Lower leg skin (tissue), 4 donors: ENCODE results near the gene STAB1. TPM values are rescaled to one million over a fixed set of nuclear protein-coding genes. Genes with fewer than 3 reads are reported as not detected.

Experiments used
- DNase-seq, 2 donors: peaks; one replicate each; pipeline ENCODE4 v3.0.0-alpha.2; 2019; ENCODE audit warnings: low spot score in 2 of 2
- H3K4me3 ChIP-seq: fragments of 200-600 bp; sonication (generic); 2 replicates; pipeline ENCODE4 v1.5.1; 2017; ENCODE audit warnings: mild to moderate bottlenecking, low read depth; ENCODE audit not compliant: poor library complexity, severe bottlenecking
- CTCF ChIP-seq, 3 donors: fragments of 450-650 bp; IDR thresholded peaks; one replicate each; pipeline ENCODE4 v1.5.1; 2016; ENCODE audit warnings: antibody characterized with exemption in 3 of 3, mild to moderate bottlenecking in 3 of 3, moderate library complexity in 2 of 3
- POLR2A ChIP-seq, 2 donors: fragments of 450-650 bp; IDR thresholded peaks; one replicate each; pipeline ENCODE4 v1.6.1; 2016 to 2017; ENCODE audit warnings: antibody characterized with exemption in 2 of 2, mild to moderate bottlenecking in 1 of 2, moderate library complexity in 1 of 2
- WGBS, 2 donors: methylation state at CpG; one replicate each; pipeline ENCODE4 v1.1.5; 2018; 5-methylcytosine and 5-hydroxymethylcytosine counted together
- intact Hi-C: fragments of 100-400 bp; cut with DNase I; formaldehyde crosslinking; loops from one replicate; pipeline ENCODE4 v1.15.0; 2023; ENCODE audit warnings: low total_unique reads
- total RNA-seq, 4 donors: library from RNA; depleted of rRNA; stranded (reverse); fragments of >200 nt; gene quantifications; one replicate each; pipeline ENCODE4 v1.1.0, GENCODE V29; 2016

The STAB1 gene
- total RNA-seq, 4 donors from 2014 or later = 10.1 to 23.9 (median 12.1) TPM

GRCh38 chr3:52454250-52454937 lies 40.7 kb upstream of the STAB1 start:
- 43 to 49% methylated on average over 8 of the region's 8 CpGs for WGBS, 2 donors
- peak in 1 of 2 donors; percentile 88 for DNase-seq
- intact Hi-C loops = loop anchor here (10.0 kb wide), 1 partner anchor 230 kb away; the partner anchor contains the start of genes GNL3 and PBRM1
- no peak for TF ChIP-seq CTCF (IDR thresholded peaks at IDR 0.05)
- no peak for TF ChIP-seq POLR2A (IDR thresholded peaks at IDR 0.05)
- H3K4me3 ChIP-seq = no peak overlapping the region

- peak overlapping the region; percentile 19 for H3K4me3 ChIP-seq
- no peak for TF ChIP-seq POLR2A (IDR thresholded peaks at IDR 0.05)
- intact Hi-C loops = loop anchor here (10.0 kb wide), 1 partner anchor 230 kb away; the partner anchor contains the start of genes GNL3 and PBRM1
- DNase-seq = no peak
- 37 to 38% methylated on average over 11 of the region's 11 CpGs for WGBS, 2 donors
Measured at GRCh38 chr3:52454938-52455282, 40.2 kb upstream of the STAB1 start.

- DNase-seq = peak; percentile 84 to 98
- TF ChIP-seq CTCF (IDR thresholded peaks at IDR 0.05) (no peak), POLR2A (IDR thresholded peaks at IDR 0.05) (no peak)
- intact Hi-C loops = loop anchor here (10.0 kb wide), 1 partner anchor 229 kb away; the partner anchor contains the start of genes GNL3 and PBRM1
- 1% methylated on average over 30 to 50 of the region's 86 CpGs for WGBS, 2 donors
- H3K4me3 ChIP-seq = peak within 1 kb of the TSS; percentile 93
Measured at GRCh38 chr3:52455283-52456168, 39.6 kb upstream of the STAB1 start, which contains the start of gene NISCH. TSS of gene NISCH (plus strand) at chr3:52455604. CDS start at chr3:52455642, 38 bp downstream.

GRCh38 chr3:52456169-52456799 lies 38.9 kb upstream of the STAB1 start:
- 4% methylated on average over 13 of the region's 13 CpGs for WGBS, 2 donors
- TF ChIP-seq POLR2A (IDR thresholded peaks at IDR 0.05) (no peak), CTCF (IDR thresholded peaks at IDR 0.05) (no peak)
- peak in 1 of 2 donors; percentile 83 for DNase-seq
- intact Hi-C loops = loop anchor here (10.0 kb wide), 1 partner anchor 229 kb away; the partner anchor contains the start of genes GNL3 and PBRM1
- H3K4me3 ChIP-seq = peak overlapping the region; percentile 93

- DNase-seq = no peak
- intact Hi-C loops = loop anchor here (10.0 kb wide), 1 partner anchor 228 kb away; the partner anchor contains the start of genes GNL3 and PBRM1
- H3K4me3 ChIP-seq = no peak overlapping the region
- 67 to 71% methylated on average over 5 of the region's 5 CpGs for WGBS, 2 donors
- TF ChIP-seq CTCF (IDR thresholded peaks at IDR 0.05) (no peak), POLR2A (IDR thresholded peaks at IDR 0.05) (no peak)
Measured at GRCh38 chr3:52456800-52457183, 38.3 kb upstream of the STAB1 start.
